Endothelial cell of umbilical vein (primary cell): ENCODE data around the gene BRME1. TPM values are rescaled to one million over a fixed set of nuclear protein-coding genes. Genes with fewer than 3 reads are reported as not detected.

Experiments
- BruUV-seq: library from RNA; stranded (reverse); fragments of 400-500 nt; replicated peaks from 2 replicates; lab custom pipeline; 2021; lab: Mats Ljungman, UMichigan
- CTCF ChIA-PET: fragments of 300-600, 350-600 bp; sonication (Branson Sonifier 250); formaldehyde crosslinking; loops from one replicate; lab custom pipeline; 2021; ENCODE audit warnings: antibody characterized with exemption, inconsistent platforms; lab: Charles Lee
- POLR2A ChIA-PET: fragments of 300-600, 350-600 bp; sonication (Branson Sonifier 250); formaldehyde crosslinking; loops from one replicate; lab custom pipeline; 2021; ENCODE audit warnings: antibody characterized with exemption, inconsistent platforms; lab: Charles Lee
- DNase-seq: peaks from one replicate; pipeline ENCODE4 v3.0.0-alpha.2; 2011; ENCODE audit warnings: low read depth, low spot score
- FAIRE-seq: peaks from 2 replicates; lab custom pipeline; 2011; peaks lifted over from hg19 to GRCh38; lab: Jason Lieb, UNC
- H2AFZ ChIP-seq: 2 replicates; pipeline ENCODE4 v1.6.0; 2012; ENCODE audit warnings: low read depth, low read length, control low read depth, inconsistent platforms
- H3K27ac ChIP-seq: 2 replicates; pipeline ENCODE4 v1.5.1; 2011; ENCODE audit warnings: low read depth, mild to moderate bottlenecking, control low read depth, low read length, moderate library complexity; ENCODE audit not compliant: insufficient read depth
- H3K27me3 ChIP-seq, 2 experiments: 2 replicates each; pipeline versions ENCODE4 v1.6.0 to v1.6.1; 2011; ENCODE audit warnings: low read length in 2 of 2, mixed read lengths in 1 of 2; ENCODE audit not compliant: control insufficient read depth in 2 of 2, insufficient read depth in 2 of 2
- H3K36me3 ChIP-seq, 2 experiments: 2 replicates in 1 of 2; 3 replicates in 1 of 2; pipeline ENCODE4 v1.5.1; 2011; ENCODE audit warnings: low read length in 2 of 2, mild to moderate bottlenecking in 1 of 2, moderate library complexity in 1 of 2; ENCODE audit not compliant: control insufficient read depth in 2 of 2, insufficient read depth in 2 of 2; ENCODE audit errors: extremely low read depth in 1 of 2
- H3K4me1 ChIP-seq: 3 replicates; pipeline ENCODE4 v1.5.1; 2011; ENCODE audit warnings: mild to moderate bottlenecking, low read length; ENCODE audit not compliant: control insufficient read depth, insufficient read depth; ENCODE audit errors: extremely low read depth
- H3K4me2 ChIP-seq: 2 replicates; pipeline ENCODE4 v1.6.1; 2011; ENCODE audit warnings: low read length, control low read depth, mixed read lengths; ENCODE audit not compliant: insufficient read depth
- H3K4me3 ChIP-seq, 3 experiments: fragments of 200-600 bp in 1 of 3; sonication (generic), shearing (Covaris generic) in 1 of 3; replicated peaks in 1 of 3; 2 replicates each; pipeline ENCODE4 v1.5.1; 2011 to 2016; ENCODE audit warnings: control low read depth in 3 of 3, low read length in 3 of 3, mild to moderate bottlenecking in 2 of 3, inconsistent platforms in 1 of 3, low read depth in 1 of 3, moderate library complexity in 1 of 3; ENCODE audit not compliant: insufficient read depth in 1 of 3
- H3K79me2 ChIP-seq: 2 replicates; pipeline ENCODE4 v1.6.0; 2012; ENCODE audit warnings: low read length, inconsistent platforms; ENCODE audit not compliant: control insufficient read depth, insufficient read depth
- H3K9ac ChIP-seq: replicated peaks from 2 replicates; pipeline ENCODE3; 2011; ENCODE audit warnings: low read length, control low read depth; ENCODE audit not compliant: insufficient read depth; ENCODE audit errors: extremely low read depth
- H3K9me1 ChIP-seq: replicated peaks from 3 replicates; pipeline ENCODE4 v1.6.0; 2011; ENCODE audit warnings: mild to moderate bottlenecking, low read length; ENCODE audit not compliant: control insufficient read depth, insufficient read depth; ENCODE audit errors: extremely low read depth
- H3K9me3 ChIP-seq: replicated peaks from 2 replicates; pipeline ENCODE4 v1.5.1; 2012; ENCODE audit warnings: low read length, inconsistent platforms; ENCODE audit not compliant: control insufficient read depth, insufficient read depth
- H4K20me1 ChIP-seq: replicated peaks from 2 replicates; pipeline ENCODE3; 2011; ENCODE audit warnings: mild to moderate bottlenecking, low read length; ENCODE audit not compliant: control insufficient read depth, insufficient read depth; ENCODE audit errors: extremely low read depth
- EZH2 ChIP-seq: IDR thresholded peaks from 2 replicates; pipeline ENCODE4 v1.6.1; 2012; ENCODE audit warnings: borderline replicate concordance, low read depth, mild to moderate bottlenecking, moderate library complexity, low read length, inconsistent platforms; ENCODE audit not compliant: severe bottlenecking
- FOS ChIP-seq: IDR thresholded peaks from 2 replicates; pipeline ENCODE4 v1.6.1; 2011; ENCODE audit warnings: mild to moderate bottlenecking, low read length, moderate library complexity, borderline replicate concordance; ENCODE audit not compliant: insufficient read depth
- GATA2 ChIP-seq: IDR thresholded peaks from 2 replicates; pipeline ENCODE4 v1.7.0; 2011; ENCODE audit warnings: low read depth, mild to moderate bottlenecking, moderate library complexity, mixed read lengths, low read length; ENCODE audit not compliant: insufficient read length, insufficient read depth
- JUN ChIP-seq: IDR thresholded peaks from 2 replicates; pipeline ENCODE4 v1.6.1; 2011; ENCODE audit warnings: borderline replicate concordance, low read depth; ENCODE audit not compliant: insufficient read length, insufficient read depth
- MYC ChIP-seq: IDR thresholded peaks from one replicate; pipeline ENCODE4 v1.6.1; 2011; ENCODE audit warnings: mild to moderate bottlenecking, low read depth, low read length
- POLR2A ChIP-seq: IDR thresholded peaks from 2 replicates; pipeline ENCODE4 v1.6.1; 2012; ENCODE audit warnings: low read depth, mild to moderate bottlenecking, control low read depth, low read length
- POLR2AphosphoS5 ChIP-seq: IDR thresholded peaks from 2 replicates; pipeline ENCODE4 v1.6.1; 2012; ENCODE audit warnings: low read depth, mild to moderate bottlenecking, control low read depth, low read length, moderate library complexity; ENCODE audit not compliant: insufficient read depth
- dilution Hi-C: fragments of 300-500 bp; cut with MboI; formaldehyde crosslinking; loops from one replicate; pipeline ENCODE4 v1.15.0; 2019; ENCODE audit warnings: low sequenced_read_pairs; ENCODE audit not compliant: extremely low pct_ligation_motif_present
- intact Hi-C: fragments of 100-400 bp; cut with micrococcal nuclease; formaldehyde crosslinking; loops from one replicate; pipeline ENCODE4 v1.10.0; 2022
- polyA plus RNA-seq, 4 experiments: library from polyadenylated mRNA; depleted of rRNA in 3 of 4; stranded (reverse) in 3 of 4; unstranded in 1 of 4; fragments of >200 nt; gene quantifications; 2 replicates each; pipeline versions ENCODE4 v1.2.1 to v1.2.3, GENCODE V29; 2011 to 2012; ENCODE audit warnings: missing spikeins in 1 of 4
- total RNA-seq: library from RNA; stranded (reverse); gene quantifications from 2 replicates; pipeline ENCODE4 v1.2.3, GENCODE V29; 2021
- TF ChIP-seq, protein P1 (sequence below), 2 donors: IDR thresholded peaks; 1 replicate in 1 of 2; 2 replicates in 1 of 2; pipeline ENCODE4 v1.5.1; 2011; ENCODE audit warnings: low read length in 2 of 2, mild to moderate bottlenecking in 2 of 2, moderate library complexity in 2 of 2, control low read depth in 1 of 2, inconsistent platforms in 1 of 2, low read depth in 1 of 2; ENCODE audit not compliant: insufficient read depth in 1 of 2; ENCODE audit errors: extremely low read depth in 1 of 2
- TF ChIP-seq, protein P2 (sequence below): IDR thresholded peaks from 2 replicates; pipeline ENCODE4 v1.6.1; 2011; ENCODE audit not compliant: insufficient read depth, insufficient read length

The BRME1 gene
- total and polyA plus RNA-seq, 2 donors (not counting 3 experiments of a cell fraction or from before 2014, with no cell fraction given): 0.69 to 2.5 TPM

DNA sequence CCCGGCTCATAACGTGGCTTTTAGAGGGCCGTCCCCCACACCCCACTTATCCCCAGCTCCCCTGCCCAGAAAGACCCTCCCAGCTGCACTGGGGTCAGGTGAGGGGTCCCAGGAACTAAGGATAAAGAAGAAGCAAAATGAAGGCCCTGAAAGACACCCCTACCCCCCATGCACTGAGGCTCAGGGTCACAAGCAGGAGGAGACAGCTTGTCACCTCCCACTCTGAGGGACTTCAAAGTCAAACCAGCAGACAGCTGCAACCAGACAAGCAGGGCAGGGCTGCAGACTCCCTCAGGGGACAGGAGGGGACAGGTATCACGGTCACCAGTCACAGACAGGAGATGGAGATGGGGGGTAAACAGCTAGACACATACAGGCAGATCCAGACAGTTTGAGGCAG, 35.0 kb downstream of the BRME1 start:
- no TSS peak for BruUV-seq
- Histone ChIP-seq H3K9me3 (no peaks in the 10 kb centered on the region), H4K20me1 (no peaks in the 10 kb centered on the region), H3K9me1 (no peaks in the 10 kb centered on the region), H3K4me3 (no peak overlapping the region), H3K27ac (no peak overlapping the region), H3K27me3 (no peaks in the 10 kb centered on the region), H3K36me3 (no peaks in the 10 kb centered on the region), H3K4me2 (no peak overlapping the region), H3K79me2 (no peaks in the 10 kb centered on the region), H2AFZ (no peak overlapping the region), H3K9ac (no peak overlapping the region), H3K4me1 (peaks cover 6% of the 10 kb centered on the region)
- TF ChIP-seq POLR2AphosphoS5: no peak
- TF ChIP-seq JUN: no peak
- TF ChIP-seq, protein P1, sequence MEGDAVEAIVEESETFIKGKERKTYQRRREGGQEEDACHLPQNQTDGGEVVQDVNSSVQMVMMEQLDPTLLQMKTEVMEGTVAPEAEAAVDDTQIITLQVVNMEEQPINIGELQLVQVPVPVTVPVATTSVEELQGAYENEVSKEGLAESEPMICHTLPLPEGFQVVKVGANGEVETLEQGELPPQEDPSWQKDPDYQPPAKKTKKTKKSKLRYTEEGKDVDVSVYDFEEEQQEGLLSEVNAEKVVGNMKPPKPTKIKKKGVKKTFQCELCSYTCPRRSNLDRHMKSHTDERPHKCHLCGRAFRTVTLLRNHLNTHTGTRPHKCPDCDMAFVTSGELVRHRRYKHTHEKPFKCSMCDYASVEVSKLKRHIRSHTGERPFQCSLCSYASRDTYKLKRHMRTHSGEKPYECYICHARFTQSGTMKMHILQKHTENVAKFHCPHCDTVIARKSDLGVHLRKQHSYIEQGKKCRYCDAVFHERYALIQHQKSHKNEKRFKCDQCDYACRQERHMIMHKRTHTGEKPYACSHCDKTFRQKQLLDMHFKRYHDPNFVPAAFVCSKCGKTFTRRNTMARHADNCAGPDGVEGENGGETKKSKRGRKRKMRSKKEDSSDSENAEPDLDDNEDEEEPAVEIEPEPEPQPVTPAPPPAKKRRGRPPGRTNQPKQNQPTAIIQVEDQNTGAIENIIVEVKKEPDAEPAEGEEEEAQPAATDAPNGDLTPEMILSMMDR (IDR thresholded peaks at IDR 0.05; ENCODE audit: extremely low read depth in 1 of 2, insufficient read depth in 1 of 2, low read depth in 1 of 2, low read length in 2 of 2): no peak
- no peak for TF ChIP-seq GATA2
- TF ChIP-seq MYC: no peak
- no peak for TF ChIP-seq EZH2
- TF ChIP-seq FOS: no peak
- TF ChIP-seq, protein P2, sequence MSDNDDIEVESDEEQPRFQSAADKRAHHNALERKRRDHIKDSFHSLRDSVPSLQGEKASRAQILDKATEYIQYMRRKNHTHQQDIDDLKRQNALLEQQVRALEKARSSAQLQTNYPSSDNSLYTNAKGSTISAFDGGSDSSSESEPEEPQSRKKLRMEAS: no peak
- TF ChIP-seq POLR2A: no peak
- POLR2A ChIA-PET: no interaction called here
- no peak for FAIRE-seq
- dilution Hi-C loops (no loop called here), intact Hi-C loops (no loop called here)
- CTCF ChIA-PET: interaction anchor here (1.3 to 1.5 kb wide), 2 partner anchors 8 to 202 kb away, joined by 4 read pairs; partner anchors contain the start of gene MISP3
- DNase-seq: no peak
